ENCODE results near the gene IFRD2.

IFRD2 gene

DNA sequence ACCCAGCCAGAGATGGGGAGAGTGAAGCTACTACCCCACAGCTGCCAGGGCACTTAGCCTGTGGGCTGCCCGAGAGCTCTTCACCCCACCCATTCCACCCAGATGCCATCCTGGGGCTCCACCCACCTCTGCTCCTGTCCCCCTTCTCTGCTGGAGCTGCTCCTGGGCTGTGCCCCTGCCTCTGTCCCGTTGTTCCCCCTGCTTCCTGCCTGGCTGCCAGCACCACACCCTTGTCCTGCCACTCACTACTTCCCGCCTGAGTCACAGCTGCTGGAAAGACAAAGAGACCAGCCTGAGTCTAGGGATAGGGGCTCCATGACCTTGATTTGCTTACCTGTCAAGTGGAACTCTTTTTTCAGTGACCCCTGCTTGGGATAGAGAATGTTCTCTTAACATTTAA, 43.8 kb downstream of the IFRD2 start:
- H3K27ac ChIP-seq (replicated peaks; ENCODE audit: low read length) = no peak overlapping the region
- no peak overlapping the region for H3K4ac ChIP-seq (ENCODE audit: low read length)
- H3K27me3 ChIP-seq (ENCODE audit: control insufficient read depth in 3 of 3, insufficient read depth in 3 of 3, low read depth in 1 of 3, low read length in 3 of 3) = no peaks in the 10 kb centered on the region
- no peak for DNase-seq (ENCODE audit: low spot score)
- H3K4me2 ChIP-seq (ENCODE audit: insufficient read depth, low read length, poor library complexity, severe bottlenecking) = no peak overlapping the region
- no peak overlapping the region for H3K9ac ChIP-seq (ENCODE audit: low read depth, low read length, poor library complexity)
- H3K4me1 ChIP-seq (ENCODE audit: control insufficient read depth in 2 of 2, insufficient read depth in 1 of 2, low read depth in 1 of 2, low read length in 2 of 2) = peaks cover 24 to 28% of the 10 kb centered on the region in 2 donors
- H2BK5ac ChIP-seq (ENCODE audit: low read length) = no peak overlapping the region
- H2AFZ ChIP-seq (ENCODE audit: low read length) = no peak overlapping the region
- H3K14ac ChIP-seq (ENCODE audit: low read length) = peak overlapping the region; percentile 23
- H3K9me3 ChIP-seq (replicated peaks in 1 of 2; ENCODE audit: control insufficient read depth in 2 of 2, insufficient read depth in 1 of 2, low read depth in 1 of 2, low read length in 2 of 2) = no peaks in the 10 kb centered on the region
- H3K4me3 ChIP-seq (ENCODE audit: low read length in 2 of 2) = peak overlapping the region in 1 of 2 donors; percentile 8
- peak overlapping the region; percentile 69 for H2AK5ac ChIP-seq (ENCODE audit: low read depth, low read length)
- H2BK15ac ChIP-seq (ENCODE audit: low read length) = no peak overlapping the region
- no peak overlapping the region for H2BK120ac ChIP-seq (ENCODE audit: low read depth, low read length)
- peaks cover 46 to 66% of the 10 kb centered on the region in 2 donors for H3K36me3 ChIP-seq (replicated peaks in 1 of 2; ENCODE audit: control insufficient read depth in 2 of 2, insufficient read depth in 2 of 2, low read length in 2 of 2)
- no CpG with 5 or more reads among the region's 3 CpGs for WGBS, 2 donors (ENCODE audit: extremely low coverage in 2 of 2, insufficient read length in 2 of 2, insufficient replicate concordance in 1 of 2)
- peaks cover 45% of the 10 kb centered on the region for H3K79me1 ChIP-seq (ENCODE audit: low read depth, low read length)
- H3K23ac ChIP-seq (ENCODE audit: low read depth, low read length, poor library complexity) = peak overlapping the region; percentile 59
- no peak overlapping the region for H4K8ac ChIP-seq (ENCODE audit: low read depth, low read length)
- H4K91ac ChIP-seq (ENCODE audit: low read depth, low read length, poor library complexity) = no peak overlapping the region
- no peak overlapping the region for H3K18ac ChIP-seq (ENCODE audit: low read length)
- no peak overlapping the region for H2BK12ac ChIP-seq (ENCODE audit: low read length)

DNA sequence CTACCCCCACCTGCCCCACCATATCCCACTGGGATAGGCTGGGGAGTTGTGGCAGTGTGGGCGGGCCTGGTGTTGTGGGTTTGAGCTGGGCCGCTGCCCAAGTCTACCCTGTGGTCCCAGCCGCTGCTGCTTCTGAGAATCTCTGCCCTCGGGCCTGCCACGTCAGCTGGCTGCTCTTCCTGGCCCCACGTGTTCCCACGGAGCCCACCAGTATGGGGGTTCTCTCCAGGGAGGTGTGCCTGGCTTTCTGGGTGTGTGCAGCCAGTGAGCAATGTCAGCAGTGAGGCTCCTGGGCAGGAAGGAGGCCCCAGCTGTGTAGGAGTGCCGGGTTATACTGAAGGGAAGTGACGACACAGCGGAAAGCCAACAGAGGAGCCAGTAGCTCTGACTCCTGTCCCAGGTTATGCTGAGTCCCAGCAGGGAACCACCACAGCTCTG, 45.7 kb downstream of the IFRD2 start:
- Histone ChIP-seq H2BK120ac (ENCODE audit: low read depth, low read length) (peak overlapping the region; percentile 26), H2AFZ (ENCODE audit: low read length) (no peak overlapping the region), H3K27ac (replicated peaks; ENCODE audit: low read length) (peak overlapping the region; percentile 93), H2BK12ac (ENCODE audit: low read length) (peak overlapping the region; percentile 91), H3K36me3 (replicated peaks in 1 of 2; ENCODE audit: control insufficient read depth in 2 of 2, insufficient read depth in 2 of 2, low read length in 2 of 2) (peaks cover 31 to 63% of the 10 kb centered on the region in 2 donors), H3K14ac (ENCODE audit: low read length) (peak overlapping the region; percentile 56), H2BK5ac (ENCODE audit: low read length) (peak overlapping the region; percentile 68), H4K8ac (ENCODE audit: low read depth, low read length) (peak overlapping the region; percentile 19), H3K9me3 (replicated peaks in 1 of 2; ENCODE audit: control insufficient read depth in 2 of 2, insufficient read depth in 1 of 2, low read depth in 1 of 2, low read length in 2 of 2) (no peaks in the 10 kb centered on the region), H3K23ac (ENCODE audit: low read depth, low read length, poor library complexity) (peak overlapping the region; percentile 21), H3K27me3 (ENCODE audit: control insufficient read depth in 3 of 3, insufficient read depth in 3 of 3, low read depth in 1 of 3, low read length in 3 of 3) (no peaks in the 10 kb centered on the region), H3K79me1 (ENCODE audit: low read depth, low read length) (peaks cover 42% of the 10 kb centered on the region), H4K91ac (ENCODE audit: low read depth, low read length, poor library complexity) (peak overlapping the region; percentile 44), H3K4me1 (ENCODE audit: control insufficient read depth in 2 of 2, insufficient read depth in 1 of 2, low read depth in 1 of 2, low read length in 2 of 2) (peaks cover 40 to 47% of the 10 kb centered on the region in 2 donors), H3K4ac (ENCODE audit: low read length) (peak overlapping the region; percentile 8), H2BK15ac (ENCODE audit: low read length) (peak overlapping the region; percentile 51), H3K4me2 (ENCODE audit: insufficient read depth, low read length, poor library complexity, severe bottlenecking) (peak overlapping the region; percentile 55), H2AK5ac (ENCODE audit: low read depth, low read length) (peak overlapping the region; percentile 97), H3K18ac (ENCODE audit: low read length) (peak overlapping the region; percentile 96), H3K9ac (ENCODE audit: low read depth, low read length, poor library complexity) (peak overlapping the region; percentile 90), H3K4me3 (ENCODE audit: low read length in 2 of 2) (peak overlapping the region; percentile 19 to 36)
- DNase-seq (ENCODE audit: low spot score) = no peak
- no CpG with 5 or more reads among the region's 10 CpGs for WGBS, 2 donors (ENCODE audit: extremely low coverage in 2 of 2, insufficient read length in 2 of 2, insufficient replicate concordance in 1 of 2)

- WGBS, 2 donors (ENCODE audit: extremely low coverage in 2 of 2, insufficient read length in 2 of 2, insufficient replicate concordance in 1 of 2) = no CpG with 5 or more reads among the region's 25 CpGs
- Histone ChIP-seq H3K23ac (ENCODE audit: low read depth, low read length, poor library complexity) (peak overlapping the region; percentile 28), H3K4me2 (ENCODE audit: insufficient read depth, low read length, poor library complexity, severe bottlenecking) (peak overlapping the region; percentile 55), H3K14ac (ENCODE audit: low read length) (peak overlapping the region; percentile 56), H2BK5ac (ENCODE audit: low read length) (peak overlapping the region; percentile 97), H2AK5ac (ENCODE audit: low read depth, low read length) (peak overlapping the region; percentile 97), H2BK12ac (ENCODE audit: low read length) (peak overlapping the region; percentile 91), H2BK120ac (ENCODE audit: low read depth, low read length) (peak overlapping the region; percentile 39), H3K18ac (ENCODE audit: low read length) (peak overlapping the region; percentile 96), H3K4ac (ENCODE audit: low read length) (peak overlapping the region; percentile 8), H4K91ac (ENCODE audit: low read depth, low read length, poor library complexity) (peak overlapping the region; percentile 56), H4K8ac (ENCODE audit: low read depth, low read length) (peak overlapping the region; percentile 19), H3K9ac (ENCODE audit: low read depth, low read length, poor library complexity) (peak overlapping the region; percentile 90), H3K4me1 (ENCODE audit: control insufficient read depth in 2 of 2, insufficient read depth in 1 of 2, low read depth in 1 of 2, low read length in 2 of 2) (peaks cover 44 to 50% of the 10 kb centered on the region in 2 donors), H3K4me3 (ENCODE audit: low read length in 2 of 2) (peak overlapping the region; percentile 19 to 36), H3K27me3 (ENCODE audit: control insufficient read depth in 3 of 3, insufficient read depth in 3 of 3, low read depth in 1 of 3, low read length in 3 of 3) (no peaks in the 10 kb centered on the region), H2AFZ (ENCODE audit: low read length) (peak overlapping the region; percentile 41), H3K36me3 (replicated peaks in 1 of 2; ENCODE audit: control insufficient read depth in 2 of 2, insufficient read depth in 2 of 2, low read length in 2 of 2) (peaks cover 26 to 57% of the 10 kb centered on the region in 2 donors), H3K27ac (replicated peaks; ENCODE audit: low read length) (peak overlapping the region; percentile 93), H3K9me3 (replicated peaks in 1 of 2; ENCODE audit: control insufficient read depth in 2 of 2, insufficient read depth in 1 of 2, low read depth in 1 of 2, low read length in 2 of 2) (no peaks in the 10 kb centered on the region), H3K79me1 (ENCODE audit: low read depth, low read length) (peaks cover 36% of the 10 kb centered on the region), H2BK15ac (ENCODE audit: low read length) (peak overlapping the region; percentile 91)
- DNase-seq (ENCODE audit: low spot score) = peak; percentile 97
These were observed 46.3 kb downstream of the IFRD2 start for GRCh38 chr3:50245831-50246516.

DNA sequence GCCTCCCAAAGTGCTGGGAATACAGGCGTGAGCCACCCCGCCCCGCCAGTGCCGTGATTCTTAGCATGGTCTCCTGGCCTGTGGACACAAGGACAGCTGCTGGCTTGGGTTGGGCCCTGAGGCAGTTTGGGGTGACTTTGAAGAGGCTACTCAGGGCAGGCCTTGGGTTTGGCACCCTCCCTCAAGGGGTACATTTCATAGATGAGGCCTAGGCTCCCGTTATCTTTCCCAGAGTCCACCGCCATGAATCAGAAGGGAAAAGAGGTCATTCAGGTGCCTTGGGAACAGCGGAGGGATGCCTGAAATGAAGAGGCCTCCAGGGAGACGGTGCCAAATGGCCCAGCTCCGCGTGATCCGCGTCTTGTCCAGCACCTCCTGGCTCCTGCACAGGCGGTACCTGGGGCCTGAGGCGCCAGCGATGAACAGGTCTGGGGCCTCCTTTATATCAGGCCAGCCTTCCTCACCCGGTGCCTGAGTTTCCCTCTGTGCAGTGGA, 46.9 kb downstream of the IFRD2 start:
- Histone ChIP-seq H3K36me3 (replicated peaks in 1 of 2; ENCODE audit: control insufficient read depth in 2 of 2, insufficient read depth in 2 of 2, low read length in 2 of 2) (peaks cover 26 to 54% of the 10 kb centered on the region in 2 donors), H2BK5ac (ENCODE audit: low read length) (peak overlapping the region; percentile 97), H3K23ac (ENCODE audit: low read depth, low read length, poor library complexity) (peak overlapping the region; percentile 28), H2BK12ac (ENCODE audit: low read length) (peak overlapping the region; percentile 35), H3K18ac (ENCODE audit: low read length) (peak overlapping the region; percentile 86), H2BK120ac (ENCODE audit: low read depth, low read length) (peak overlapping the region; percentile 39), H3K4me3 (ENCODE audit: low read length in 2 of 2) (no peak overlapping the region), H3K4me2 (ENCODE audit: insufficient read depth, low read length, poor library complexity, severe bottlenecking) (peak overlapping the region; percentile 40), H3K27ac (replicated peaks; ENCODE audit: low read length) (peak overlapping the region; percentile 93), H2BK15ac (ENCODE audit: low read length) (peak overlapping the region; percentile 91), H2AFZ (ENCODE audit: low read length) (no peak overlapping the region), H3K9me3 (replicated peaks in 1 of 2; ENCODE audit: control insufficient read depth in 2 of 2, insufficient read depth in 1 of 2, low read depth in 1 of 2, low read length in 2 of 2) (no peaks in the 10 kb centered on the region), H4K91ac (ENCODE audit: low read depth, low read length, poor library complexity) (peak overlapping the region; percentile 56), H4K8ac (ENCODE audit: low read depth, low read length) (no peak overlapping the region), H3K9ac (ENCODE audit: low read depth, low read length, poor library complexity) (peak overlapping the region; percentile 64), H2AK5ac (ENCODE audit: low read depth, low read length) (peak overlapping the region; percentile 31), H3K14ac (ENCODE audit: low read length) (no peak overlapping the region), H3K79me1 (ENCODE audit: low read depth, low read length) (peaks cover 34% of the 10 kb centered on the region), H3K4ac (ENCODE audit: low read length) (no peak overlapping the region), H3K27me3 (ENCODE audit: control insufficient read depth in 3 of 3, insufficient read depth in 3 of 3, low read depth in 1 of 3, low read length in 3 of 3) (no peaks in the 10 kb centered on the region), H3K4me1 (ENCODE audit: control insufficient read depth in 2 of 2, insufficient read depth in 1 of 2, low read depth in 1 of 2, low read length in 2 of 2) (peaks cover 47 to 53% of the 10 kb centered on the region in 2 donors)
- DNase-seq (ENCODE audit: low spot score) = no peak
- WGBS, 2 donors (ENCODE audit: extremely low coverage in 2 of 2, insufficient read length in 2 of 2, insufficient replicate concordance in 1 of 2) = no CpG with 5 or more reads among the region's 16 CpGs

Data from neuronal stem cell (in vitro differentiated cells).